SIG-M5 (cell line): ENCODE data around the gene NT5C1B.

Experiments
- DNase-seq: peaks from one replicate; lab custom pipeline; 2025; lab: John Stamatoyannopoulos, UW

The NT5C1B gene

GRCh38 chr2:18550433-18550832 lies 38.9 kb downstream of the NT5C1B start:
- DNase-seq, result no peak

- DNase-seq, result no peak
Measured at GRCh38 chr2:18549083-18549482, 40.3 kb downstream of the NT5C1B start.

GRCh38 chr2:18548621-18549020 lies 40.7 kb downstream of the NT5C1B start:
- DNase-seq, result no peak

GRCh38 chr2:18546567-18546966 lies 42.8 kb downstream of the NT5C1B start:
- DNase-seq, result no peak

GRCh38 chr2:18545384-18545783 lies 44.0 kb downstream of the NT5C1B start:
- DNase-seq, result no peak

- no peak for DNase-seq
Measured at GRCh38 chr2:18544171-18544570, 45.2 kb downstream of the NT5C1B start.

GRCh38 chr2:18540872-18541271 lies 48.5 kb downstream of the NT5C1B start:
- no peak for DNase-seq

- DNase-seq, result no peak
Measured at GRCh38 chr2:18536697-18537096, 52.7 kb downstream of the NT5C1B start.

GRCh38 chr2:18536100-18536499 lies 53.3 kb downstream of the NT5C1B start:
- DNase-seq, result no peak

- no peak for DNase-seq
Measured at GRCh38 chr2:18531194-18531593, 58.2 kb downstream of the NT5C1B start.

- no peak for DNase-seq
Measured at GRCh38 chr2:18527822-18528221, 61.5 kb downstream of the NT5C1B start.

- DNase-seq, result no peak
Measured at GRCh38 chr2:18527326-18527725, 62.0 kb downstream of the NT5C1B start.

GRCh38 chr2:18526429-18526828 lies 62.9 kb downstream of the NT5C1B start:
- DNase-seq, result no peak

GRCh38 chr2:18525852-18526251 lies 63.5 kb downstream of the NT5C1B start:
- no peak for DNase-seq

GRCh38 chr2:18525236-18525635 lies 64.1 kb downstream of the NT5C1B start:
- no peak for DNase-seq

GRCh38 chr2:18522484-18523146 lies 66.8 kb downstream of the NT5C1B start:
- no peak for DNase-seq

- DNase-seq, result peak; percentile 1
Measured at GRCh38 chr2:18520451-18521425, 68.6 kb downstream of the NT5C1B start.

GRCh38 chr2:18519914-18520450 lies 69.4 kb downstream of the NT5C1B start:
- DNase-seq, result no peak

GRCh38 chr2:18518116-18519111 lies 71.0 kb downstream of the NT5C1B start:
- DNase-seq, result no peak

- no peak for DNase-seq
Measured at GRCh38 chr2:18517386-18517785, 72.0 kb downstream of the NT5C1B start.

GRCh38 chr2:18516112-18516511 lies 73.3 kb downstream of the NT5C1B start:
- DNase-seq, result no peak
